Activated gamma-delta T cell treated with Interleukin-2 at 50 U/mL for 16 hours (primary cell): Measurements from ENCODE around the gene PORCN.
"Not testable (repeated sequence)": the region's sequence is repeated elsewhere in the genome, so short reads cannot be mapped to it uniquely, and the experiment has no call there.

Source experiments
- DNase-seq: peaks from one replicate; pipeline ENCODE4 v3.0.0-alpha.2; 2020

Gene PORCN

DNA sequence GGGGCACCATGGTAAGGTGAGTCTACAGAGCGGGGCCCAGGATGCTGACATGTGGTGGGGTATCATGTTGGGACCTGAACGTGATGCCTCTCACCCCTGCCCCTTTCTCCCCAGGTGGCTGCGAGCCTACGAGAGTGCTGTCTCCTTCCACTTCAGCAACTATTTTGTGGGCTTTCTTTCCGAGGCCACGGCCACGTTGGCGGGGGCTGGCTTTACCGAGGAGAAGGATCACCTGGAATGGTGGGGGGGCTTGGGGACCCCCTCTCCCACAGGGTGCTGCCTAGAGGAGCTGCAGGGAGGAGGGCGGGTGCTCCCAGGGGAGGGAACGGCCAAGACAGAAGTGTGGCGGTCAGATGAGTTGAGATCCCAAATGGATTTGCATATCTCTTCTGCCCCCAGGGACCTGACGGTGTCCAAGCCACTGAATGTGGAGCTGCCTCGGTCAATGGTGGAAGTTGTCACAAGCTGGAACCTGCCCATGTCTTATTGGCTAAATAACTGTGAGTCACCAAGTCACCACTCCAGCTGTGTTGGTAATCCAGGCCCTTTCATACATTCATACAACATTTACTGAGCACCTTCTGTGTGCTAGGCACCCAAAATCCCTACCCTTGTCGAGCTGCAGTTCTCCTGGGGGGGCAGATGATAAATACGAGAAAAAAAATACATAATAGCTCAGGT, 5.5 kb downstream of the PORCN start:
- DNase-seq = no peak

DNA sequence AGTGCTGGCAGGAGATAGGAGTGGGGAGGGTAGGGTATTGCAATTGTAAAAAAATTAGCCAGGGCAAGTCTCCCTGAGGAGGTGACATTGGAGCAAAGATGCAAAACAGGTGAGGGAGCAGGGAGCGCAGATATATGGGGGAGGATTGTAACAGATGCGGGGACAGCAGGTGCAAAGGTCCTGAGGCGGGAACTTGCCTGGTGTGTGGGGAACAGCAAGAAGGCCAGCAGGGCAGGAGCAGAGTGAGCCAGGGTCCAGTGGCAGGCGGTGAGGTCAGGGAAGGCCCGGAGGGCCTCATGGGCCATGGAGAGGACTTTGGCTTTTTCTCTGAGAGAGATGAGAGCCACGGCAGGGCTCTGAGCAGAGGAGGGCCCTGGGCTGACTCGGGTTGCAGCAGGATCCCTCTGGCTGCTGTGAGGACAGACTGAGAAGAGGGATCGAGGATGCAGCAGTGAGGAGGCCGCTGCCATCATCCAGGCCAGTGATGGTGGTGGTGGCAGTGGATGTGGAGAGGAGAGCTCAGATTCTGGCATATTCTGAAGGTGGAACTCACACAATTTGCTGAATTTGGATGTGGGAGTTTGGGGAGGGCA, 6.2 kb downstream of the PORCN start:
- DNase-seq = no peak

DNA sequence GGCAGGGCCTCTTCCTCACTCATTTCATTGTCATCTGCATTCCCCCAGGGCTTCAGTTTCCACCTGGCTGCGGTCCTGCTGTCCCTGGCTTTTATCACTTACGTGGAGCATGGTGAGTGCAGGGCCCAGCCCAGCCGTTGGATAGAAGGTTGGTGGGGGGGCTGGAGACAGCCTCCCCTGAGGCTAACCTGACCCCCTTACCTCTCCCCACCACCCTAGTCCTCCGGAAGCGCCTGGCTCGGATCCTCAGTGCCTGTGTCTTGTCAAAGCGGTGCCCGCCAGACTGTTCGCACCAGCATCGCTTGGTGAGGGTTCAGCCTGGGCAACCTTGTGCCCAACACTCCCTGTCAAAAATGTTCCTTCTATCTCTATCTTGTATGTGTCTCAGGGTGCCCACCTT, 7.0 kb downstream of the PORCN start:
- DNase-seq = no peak

DNA sequence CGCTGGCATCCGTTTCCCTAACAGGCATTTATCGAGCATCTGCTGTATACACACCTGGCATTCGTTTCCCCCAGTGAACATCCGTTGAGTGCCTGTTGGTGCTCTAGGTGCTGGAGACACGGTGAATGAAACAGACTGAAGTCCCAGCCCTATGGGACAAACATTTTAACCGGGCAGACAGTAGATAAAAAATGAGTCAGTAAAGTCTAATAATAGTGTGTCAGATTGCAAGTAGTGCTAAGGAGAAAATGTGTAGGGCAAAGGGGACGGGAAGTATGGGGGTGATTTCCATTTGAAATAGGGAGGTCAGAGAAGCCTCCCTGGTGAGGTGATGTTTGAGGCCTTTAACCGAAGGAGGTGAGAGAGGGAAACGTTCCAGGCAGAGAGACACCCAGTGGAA, 7.5 kb downstream of the PORCN start:
- no peak for DNase-seq

DNA sequence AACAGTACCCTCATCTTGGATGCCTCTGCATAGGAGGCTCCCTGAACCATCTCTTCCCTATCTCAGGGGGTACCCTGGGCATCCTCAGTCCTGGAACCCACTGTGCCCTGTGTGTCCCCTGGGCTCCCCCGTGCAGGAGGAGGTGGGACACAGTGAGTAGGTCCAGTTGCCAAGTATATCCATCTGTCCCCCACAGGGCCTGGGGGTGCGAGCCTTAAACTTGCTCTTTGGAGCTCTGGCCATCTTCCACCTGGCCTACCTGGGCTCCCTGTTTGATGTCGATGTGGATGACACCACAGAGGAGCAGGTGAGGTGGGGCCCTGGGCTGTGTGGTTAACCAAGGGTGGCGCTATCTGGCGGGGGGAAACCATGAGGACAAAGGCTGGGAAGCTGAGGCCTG, 8.2 kb downstream of the PORCN start:
- DNase-seq = no peak

DNA sequence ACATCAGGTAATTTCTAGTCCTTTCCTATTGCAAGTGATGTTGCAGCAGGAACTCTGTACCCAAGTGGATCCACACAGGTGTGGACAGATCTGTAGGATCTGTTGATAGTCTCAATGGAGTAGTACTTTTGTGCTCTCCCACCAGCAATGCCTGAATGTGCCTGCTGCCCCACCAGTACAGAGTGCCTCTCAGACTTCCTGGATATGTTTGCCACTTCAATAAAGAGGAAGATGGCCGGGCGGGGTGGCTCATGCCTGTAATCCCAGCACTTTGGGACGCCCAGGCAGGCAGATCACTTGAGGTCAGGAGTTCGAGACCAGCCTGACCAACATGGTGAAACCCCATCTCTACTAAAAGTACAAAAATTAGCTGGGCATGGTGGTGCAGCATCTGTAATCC, 10.7 kb downstream of the PORCN start:
- not testable (repeated sequence) for DNase-seq

DNA sequence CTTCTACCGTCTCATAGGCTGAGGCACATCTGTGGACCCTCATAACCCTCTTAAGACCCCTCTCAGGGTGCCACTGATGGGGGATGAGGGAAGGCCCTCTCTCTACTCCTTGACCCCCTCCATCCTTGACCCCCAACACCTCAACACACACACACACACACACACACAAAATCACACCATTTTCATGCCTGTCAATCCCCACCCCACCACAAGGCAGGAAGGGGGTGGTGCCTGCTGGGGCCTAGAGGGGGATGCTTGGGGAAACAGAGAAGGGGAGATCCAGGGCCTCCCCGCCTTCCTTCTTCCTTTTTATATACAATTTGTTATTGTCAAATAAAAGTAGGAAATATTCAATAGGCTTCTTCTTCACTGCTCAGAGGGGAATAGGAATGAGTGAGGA, 11.7 kb downstream of the PORCN start:
- DNase-seq = no peak

DNA sequence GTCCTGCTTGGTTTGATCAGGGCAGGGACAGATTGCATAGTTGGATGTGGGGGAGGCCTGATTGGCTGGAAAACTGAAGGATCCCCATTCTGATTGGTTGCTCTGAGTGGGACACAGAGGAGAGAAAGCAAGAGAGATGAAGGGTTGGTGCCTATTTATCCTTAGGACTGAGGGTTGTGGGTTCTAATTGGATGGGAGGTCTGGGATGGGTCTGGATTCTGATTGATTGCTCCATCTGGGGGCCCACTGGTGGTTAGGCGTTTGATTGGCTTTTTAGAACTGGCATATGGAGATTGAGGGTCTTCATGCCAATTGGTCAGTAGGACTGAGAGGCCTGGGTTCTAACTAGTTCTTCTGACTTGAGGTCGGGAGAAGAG, 12.2 kb downstream of the PORCN start:
- no peak for DNase-seq

DNA sequence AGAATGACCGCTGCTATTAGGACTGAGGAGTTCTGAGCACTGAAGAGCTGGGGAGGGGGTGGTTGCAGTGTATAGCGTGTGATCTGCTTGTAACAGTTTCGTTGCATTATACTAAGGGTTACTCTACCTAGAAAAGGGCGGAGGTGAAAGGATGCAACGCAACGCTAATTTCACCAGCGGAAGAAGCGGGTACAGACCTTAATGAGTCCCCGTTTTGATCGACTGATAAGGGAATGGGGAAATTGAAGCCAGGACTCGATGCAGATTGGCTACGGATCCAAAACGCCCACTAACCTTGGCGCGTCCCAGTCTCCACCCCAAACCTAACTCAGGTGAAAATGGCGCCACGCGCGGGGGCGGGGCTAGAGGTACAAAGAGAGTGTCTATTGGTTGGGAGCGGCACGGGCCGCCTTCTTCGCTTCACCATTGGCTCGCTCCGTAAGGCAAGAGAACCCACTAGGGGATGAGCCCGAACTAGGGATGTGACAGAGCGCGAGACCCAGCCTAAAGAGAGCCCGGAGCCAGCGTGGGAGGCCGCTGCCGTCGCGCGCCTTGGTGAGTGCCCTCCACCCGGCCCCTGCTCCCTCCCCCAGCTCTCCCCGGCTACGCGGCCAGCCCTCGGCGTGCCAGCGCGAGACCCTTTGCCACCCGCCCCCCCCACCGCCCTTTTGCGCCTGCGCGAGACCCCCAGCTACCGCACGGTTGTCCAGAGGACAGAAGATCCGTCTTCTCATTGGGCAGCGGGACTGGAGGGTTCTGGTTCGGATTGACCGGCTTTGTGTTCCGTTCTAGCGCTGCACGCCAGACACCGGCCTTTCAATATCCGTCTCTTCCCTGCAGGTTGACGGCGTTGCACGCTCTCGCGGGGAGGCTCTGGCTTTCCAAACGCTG, 12.8 kb downstream of the PORCN start, which contains the start of gene EBP:
EBP (plus strand) TSS at position 456 of the 891 bp plus-strand sequence. CDS start 1,964 bp downstream, outside the sequence.
- DNase-seq = peak; percentile 91

DNA sequence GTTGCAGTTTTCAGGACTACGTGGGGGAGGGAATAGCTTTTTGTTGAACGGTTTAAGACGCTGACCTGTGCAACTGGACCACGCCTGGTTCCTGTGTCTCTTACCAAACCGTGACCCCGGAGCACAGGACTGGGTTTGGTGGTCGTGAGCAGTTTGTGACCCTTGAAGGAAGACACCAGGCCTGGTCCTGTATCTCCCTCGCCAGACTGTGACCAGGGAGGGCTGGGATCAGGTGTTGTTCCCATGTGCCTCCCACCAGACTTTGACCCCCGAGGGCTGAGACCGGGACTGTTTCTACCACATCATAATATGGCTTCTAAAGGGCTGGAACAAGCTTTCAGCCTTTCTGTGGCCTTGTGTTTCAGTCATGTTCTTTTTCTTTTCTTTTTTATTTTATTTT, 13.5 kb downstream of the PORCN start:
- no peak for DNase-seq

DNA sequence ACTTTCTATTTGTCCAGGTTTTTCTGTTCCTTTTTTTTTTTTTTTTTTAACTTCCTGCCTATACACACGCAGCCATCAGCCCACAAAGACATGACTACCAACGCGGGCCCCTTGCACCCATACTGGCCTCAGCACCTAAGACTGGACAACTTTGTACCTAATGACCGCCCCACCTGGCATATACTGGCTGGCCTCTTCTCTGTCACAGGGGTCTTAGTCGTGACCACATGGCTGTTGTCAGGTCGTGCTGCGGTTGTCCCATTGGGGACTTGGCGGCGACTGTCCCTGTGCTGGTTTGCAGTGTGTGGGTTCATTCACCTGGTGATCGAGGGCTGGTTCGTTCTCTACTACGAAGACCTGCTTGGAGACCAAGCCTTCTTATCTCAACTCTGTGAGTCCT, 14.9 kb downstream of the PORCN start:
- no peak for DNase-seq

DNA sequence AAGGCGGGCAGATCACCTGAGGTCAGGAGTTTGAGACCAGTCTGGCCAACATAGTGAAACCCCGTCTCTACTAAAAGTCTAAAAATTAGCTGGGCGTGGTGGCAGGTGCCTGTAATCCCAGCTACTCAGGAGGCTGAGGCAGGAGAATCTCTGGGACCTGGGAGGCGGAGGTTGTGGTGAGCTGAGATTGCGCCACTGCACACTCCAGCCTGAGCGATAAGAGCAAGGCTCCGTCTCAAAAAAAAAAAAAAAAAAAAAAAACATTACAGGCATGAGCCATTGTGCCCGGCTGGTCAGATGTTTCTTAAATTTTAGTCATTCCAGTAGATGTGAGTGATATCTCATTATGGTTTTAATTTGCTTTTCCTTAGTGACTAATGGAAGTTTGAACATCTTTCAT, 17.1 kb downstream of the PORCN start:
- not testable (repeated sequence) for DNase-seq

DNA sequence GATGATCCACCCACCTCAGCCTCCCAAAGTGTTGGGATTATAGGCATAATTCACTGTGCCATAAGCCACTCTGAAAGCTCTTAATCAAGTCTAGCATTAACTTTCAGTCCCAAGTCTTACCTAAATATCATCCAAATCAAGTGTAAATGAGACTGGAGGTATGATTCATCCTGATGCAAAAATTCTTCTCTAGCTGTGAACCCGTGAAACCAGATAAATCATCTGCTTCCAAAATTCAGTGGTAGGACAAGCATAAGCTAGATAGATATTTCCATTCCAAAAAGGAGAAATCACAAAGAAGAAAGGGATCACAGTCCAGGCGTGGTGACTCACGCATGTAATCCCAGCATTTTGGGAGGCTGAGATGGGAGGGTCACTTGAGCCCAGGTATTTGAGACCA, 21.9 kb downstream of the PORCN start:
- no peak for DNase-seq

DNA sequence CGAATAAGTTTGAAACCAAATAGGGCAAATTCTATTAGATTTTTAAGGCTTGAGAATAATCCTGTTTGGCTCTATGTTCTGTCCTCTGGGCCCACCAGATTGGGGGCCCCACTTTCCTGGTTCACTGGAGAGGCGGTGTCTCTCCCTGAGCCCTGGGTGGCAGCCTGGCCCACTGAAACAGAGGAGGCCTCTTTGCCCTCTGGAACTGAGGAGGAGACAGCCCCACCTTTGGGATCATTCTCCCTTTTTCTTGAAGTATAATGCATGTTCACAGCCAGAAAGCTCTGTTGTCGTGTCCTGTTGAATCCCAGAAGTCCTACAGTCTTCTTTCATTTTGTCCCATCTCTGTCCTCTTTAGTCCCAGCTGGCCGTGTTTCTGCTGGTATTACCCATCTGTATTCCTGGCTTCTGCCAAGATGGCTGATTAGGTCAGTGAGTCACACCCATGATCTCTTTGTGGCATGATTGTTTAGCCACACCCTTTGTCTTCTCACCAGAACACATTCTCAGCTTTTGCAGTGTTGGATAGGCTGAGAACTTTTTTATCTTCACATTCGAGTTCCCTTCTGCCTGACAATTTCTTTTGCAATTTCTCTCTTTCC, 22.7 kb downstream of the PORCN start:
- no peak for DNase-seq

DNA sequence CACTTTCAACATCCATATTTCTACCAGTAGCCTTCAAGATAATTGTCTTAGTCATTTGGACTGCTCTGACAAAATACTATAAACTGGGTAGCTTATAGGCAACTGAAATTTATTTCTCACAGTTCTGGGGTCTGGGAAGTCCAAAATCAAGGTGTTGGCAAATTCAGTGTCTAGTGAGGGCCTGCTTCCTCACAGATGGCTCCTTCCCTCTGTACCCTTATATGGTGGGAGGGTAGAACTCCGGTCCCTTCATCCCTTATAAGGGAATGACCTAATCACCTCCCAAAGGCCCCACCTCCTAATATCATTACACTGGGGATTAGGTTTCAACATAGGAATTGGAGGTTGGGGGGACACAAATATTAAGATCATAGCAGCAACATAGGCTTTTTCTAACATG, 23.4 kb downstream of the PORCN start:
- no peak for DNase-seq

DNA sequence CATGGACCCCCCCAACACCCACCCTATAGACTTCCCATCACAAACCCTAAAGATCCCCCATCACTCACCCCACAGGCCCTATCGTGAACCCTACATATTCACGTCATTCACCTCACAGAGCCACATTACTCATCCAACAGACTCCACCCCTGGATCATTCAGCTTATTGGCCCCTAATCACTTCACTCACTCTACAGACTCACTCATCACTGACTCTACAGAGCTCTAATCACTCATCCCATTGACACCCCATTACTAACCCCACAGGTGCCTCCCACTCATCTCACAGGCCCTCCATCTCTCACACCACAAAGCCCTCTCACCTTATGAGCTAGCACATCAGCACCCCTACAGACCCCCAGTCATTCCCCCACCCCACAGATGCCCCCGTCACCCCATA, 24.4 kb downstream of the PORCN start:
- DNase-seq = no peak

DNA sequence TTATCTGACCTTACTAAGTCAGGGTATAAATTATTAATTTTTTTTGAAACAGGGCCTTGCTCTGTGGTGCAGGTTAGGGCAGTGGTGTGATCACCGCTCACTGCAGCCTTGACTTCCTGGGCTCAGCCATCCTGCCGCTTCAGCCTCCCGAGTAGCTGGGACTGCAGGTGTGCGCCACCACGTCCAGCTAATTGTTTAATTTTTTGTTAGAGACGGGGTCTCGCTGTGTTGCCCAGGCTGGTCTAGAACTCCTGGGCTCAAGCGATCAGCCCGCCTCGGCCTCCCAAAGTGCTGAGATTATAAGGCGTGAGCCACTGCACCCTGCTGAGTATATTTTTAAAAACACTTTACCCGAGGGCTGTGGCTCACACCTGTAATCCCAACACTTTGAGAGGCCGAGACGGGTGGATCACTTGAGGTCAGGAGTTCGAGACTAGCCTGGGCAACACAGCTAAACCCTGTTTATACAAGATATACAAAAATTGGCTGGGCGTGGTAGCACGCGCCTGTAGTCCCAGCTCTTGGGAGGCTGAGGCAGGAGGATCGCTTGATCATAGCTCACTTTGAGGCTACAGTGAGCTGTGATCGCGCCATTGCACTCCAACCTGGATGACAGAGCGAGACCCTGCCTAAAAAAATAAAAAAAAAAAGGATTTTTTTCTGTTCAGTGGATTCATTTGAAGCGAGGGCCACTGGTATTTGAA, 30.0 kb downstream of the PORCN start:
- DNase-seq = no peak

DNA sequence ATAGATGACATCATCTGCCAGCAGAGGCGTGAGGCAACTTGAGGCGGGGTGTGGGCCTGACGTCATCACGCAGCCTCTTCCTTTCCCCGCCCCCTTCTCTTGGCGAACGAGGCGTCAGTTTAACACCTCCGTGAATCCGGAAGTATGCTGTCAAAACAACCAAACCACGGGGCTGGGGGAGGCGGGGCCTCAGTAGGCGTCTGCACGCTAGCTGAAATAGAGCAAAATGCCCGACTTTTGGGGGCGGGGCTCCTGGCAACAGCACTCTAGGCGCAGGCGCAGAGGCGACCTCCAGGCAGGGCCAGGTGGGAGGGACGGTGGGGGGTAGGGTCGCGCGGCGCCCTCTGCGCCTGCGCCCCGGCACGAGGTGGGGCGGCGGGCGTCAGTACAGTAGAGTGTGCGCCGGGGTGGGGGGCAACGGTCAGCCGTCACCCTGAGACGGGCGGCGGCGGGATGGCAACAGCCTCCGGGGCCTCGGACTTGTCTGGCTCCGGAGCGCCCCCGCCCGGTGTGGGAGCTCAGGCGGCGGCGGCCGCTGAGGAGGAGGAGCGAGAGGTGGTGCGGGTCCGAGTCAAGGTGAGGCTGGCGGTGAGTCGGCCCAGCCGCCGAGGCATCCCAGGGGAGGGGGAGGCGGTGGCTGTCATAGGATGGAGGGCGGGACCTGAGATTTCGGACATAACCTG, 30.7 kb downstream of the PORCN start, which contains the start of gene TBC1D25:
TBC1D25 (plus strand) TSS at position 370 of the 683 bp plus-strand sequence; CDS start at position 454, 84 bp downstream.
- DNase-seq = peak; percentile 96

DNA sequence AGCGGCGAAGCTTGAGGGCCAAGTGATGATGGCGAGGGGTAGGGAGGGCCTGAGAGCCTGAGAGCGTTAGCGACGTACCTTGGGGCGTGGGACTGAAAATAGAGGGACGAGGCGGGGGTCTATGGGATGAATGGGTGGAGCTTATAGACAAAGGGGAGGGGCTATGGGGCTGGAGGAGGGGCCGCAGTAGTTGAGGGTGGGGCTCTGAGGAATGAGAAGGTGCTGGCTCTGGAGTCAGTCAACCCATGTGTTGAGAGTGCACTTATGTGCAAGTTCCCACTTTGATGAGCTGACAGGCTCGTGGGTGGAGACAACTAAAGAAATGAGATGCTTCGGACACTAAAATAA, 31.2 kb downstream of the PORCN start:
- peak; percentile 32 for DNase-seq

DNA sequence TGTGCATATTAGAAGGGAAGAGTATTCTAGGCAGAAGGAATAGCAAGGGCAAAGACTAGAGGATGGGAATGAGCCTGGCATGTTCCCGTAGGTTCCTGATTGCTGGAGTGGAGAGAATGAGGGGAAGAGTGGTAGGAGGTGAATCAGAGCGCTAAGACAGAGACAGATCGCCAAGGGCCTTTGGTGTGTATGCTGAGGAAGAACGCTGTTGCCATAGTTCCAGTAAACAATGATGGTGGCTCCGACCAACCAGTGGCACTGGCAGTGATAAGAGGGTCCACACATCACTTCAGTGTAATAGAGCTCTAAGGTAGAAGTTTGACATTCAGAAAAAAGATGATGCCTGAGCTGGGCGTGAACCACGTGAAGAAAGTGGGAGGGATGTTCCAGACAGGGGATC, 31.7 kb downstream of the PORCN start:
- DNase-seq = no peak

DNA sequence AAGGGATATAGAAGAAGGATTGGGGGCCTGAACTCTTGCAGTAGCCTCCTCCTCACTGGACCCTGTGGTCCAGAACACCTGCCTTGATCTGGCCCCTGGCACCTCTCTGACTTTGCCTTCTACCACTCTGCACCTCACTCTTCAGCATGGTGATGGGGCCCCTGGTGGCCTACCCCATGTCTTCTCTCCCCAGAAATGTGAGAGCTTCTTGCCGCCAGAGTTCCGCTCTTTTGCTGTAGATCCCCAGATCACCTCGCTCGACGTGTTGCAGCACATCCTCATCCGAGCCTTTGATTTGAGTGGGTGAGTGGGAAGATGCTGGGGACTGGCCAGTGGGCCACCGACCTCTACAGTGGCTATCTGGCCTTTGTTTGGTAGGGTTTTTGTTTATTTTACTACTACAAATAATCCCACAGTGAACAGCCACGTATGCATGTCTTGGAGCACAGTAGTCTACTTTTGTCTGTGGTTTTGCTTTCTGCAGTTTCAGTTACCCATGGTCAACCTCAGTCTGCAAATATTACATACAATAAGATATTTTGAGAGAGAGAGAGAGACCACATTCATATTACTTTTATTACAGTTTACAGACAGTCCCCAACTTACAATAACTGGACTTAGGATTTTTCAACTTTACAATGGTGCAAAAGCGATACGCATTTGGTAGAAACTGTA, 32.5 kb downstream of the PORCN start:
- no peak for DNase-seq

DNA sequence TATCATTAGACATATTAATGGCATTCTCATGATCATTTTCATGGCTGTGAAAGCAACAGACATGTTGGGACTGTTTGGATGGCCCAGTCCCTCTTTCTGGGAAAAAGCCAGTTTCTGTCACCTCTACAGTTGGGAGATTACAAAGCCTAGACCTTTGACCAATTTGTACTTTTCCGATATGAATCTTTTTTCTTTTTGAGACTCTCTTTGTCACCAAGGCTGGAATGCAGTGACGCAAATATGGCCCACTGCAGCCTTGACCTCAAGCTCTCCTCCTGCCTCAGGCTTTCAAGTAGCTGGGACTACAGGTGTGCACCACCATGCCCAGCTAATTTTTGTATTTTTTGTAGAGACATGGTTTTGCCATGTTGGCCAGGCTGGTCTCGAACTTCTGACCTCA, 40.1 kb downstream of the PORCN start:
- no peak for DNase-seq
